ENCODE data around the gene CCDC18.

GRCh38 chr1:93302078-93302477 lies 121.6 kb downstream of the CCDC18 start:
- no peak for TF ChIP-seq CTCF (IDR thresholded peaks at IDR 0.05 in 8 of 11, conservative IDR thresholded peaks at IDR 0.05 in 3 of 11)
- TF ChIP-seq POLR2AphosphoS5 (IDR thresholded peaks at IDR 0.05): no peak
- TF ChIP-seq POLR2A (IDR thresholded peaks at IDR 0.05): no peak

All from spleen (tissue), 7 donors.